WTC11 (cell line): Measurements from ENCODE around the gene NTSR1.

Source experiments
- ARID4B ChIP-seq: sonication (generic); formaldehyde crosslinking; IDR thresholded peaks from 2 replicates; pipeline ENCODE4 v1.8.0; 2023; ENCODE audit warnings: missing genetic modification reagents, mild to moderate bottlenecking, borderline replicate concordance
- CREB1 ChIP-seq: sonication (generic); formaldehyde crosslinking; IDR thresholded peaks from 2 replicates; pipeline ENCODE4 v1.8.0; 2023; ENCODE audit warnings: mild to moderate bottlenecking, missing genetic modification reagents
- CTCF ChIP-seq: fragments of 200-600 bp; IDR thresholded peaks from 2 replicates; pipeline ENCODE4 v1.8.0; 2022; ENCODE audit warnings: antibody characterized with exemption
- JUN ChIP-seq: sonication (generic); formaldehyde crosslinking; IDR thresholded peaks from 2 replicates; pipeline ENCODE4 v1.8.0; 2023; ENCODE audit warnings: mild to moderate bottlenecking, missing genetic modification reagents
- MAX ChIP-seq: sonication (generic); formaldehyde crosslinking; IDR thresholded peaks from 2 replicates; pipeline ENCODE4 v1.8.0; 2022; ENCODE audit warnings: mild to moderate bottlenecking, missing genetic modification reagents
- NR1H2 ChIP-seq: sonication (generic); formaldehyde crosslinking; IDR thresholded peaks from 2 replicates; pipeline ENCODE4 v1.9.0; 2021; ENCODE audit warnings: mild to moderate bottlenecking, moderate library complexity, missing genetic modification reagents
- NR2C2 ChIP-seq: sonication (generic); formaldehyde crosslinking; IDR thresholded peaks from 2 replicates; pipeline ENCODE4 v1.8.0; 2022; ENCODE audit warnings: mild to moderate bottlenecking, missing genetic modification reagents
- NR3C1 ChIP-seq: sonication (generic); formaldehyde crosslinking; conservative IDR thresholded peaks from 2 replicates; pipeline ENCODE4 v1.8.1; 2023; ENCODE audit warnings: low read depth, mild to moderate bottlenecking, missing genetic modification reagents
- SP1 ChIP-seq: sonication (generic); formaldehyde crosslinking; conservative IDR thresholded peaks from 2 replicates; pipeline ENCODE4 v1.8.1; 2022; ENCODE audit warnings: missing genetic modification reagents
- TEAD4 ChIP-seq: sonication (generic); formaldehyde crosslinking; IDR thresholded peaks from 2 replicates; pipeline ENCODE4 v1.8.0; 2022; ENCODE audit warnings: mild to moderate bottlenecking, missing genetic modification reagents
- TP53 ChIP-seq: sonication (generic); formaldehyde crosslinking; IDR thresholded peaks from 2 replicates; pipeline ENCODE4 v1.8.1; 2023; ENCODE audit warnings: mild to moderate bottlenecking, missing genetic modification reagents
- ZBTB21 ChIP-seq: sonication (generic); formaldehyde crosslinking; IDR thresholded peaks from 2 replicates; pipeline ENCODE4 v1.8.1; 2023; ENCODE audit warnings: mild to moderate bottlenecking, missing genetic modification reagents, borderline replicate concordance
- TF ChIP-seq, protein P1 (sequence below): sonication (generic); formaldehyde crosslinking; IDR thresholded peaks from 2 replicates; pipeline ENCODE4 v1.8.1; 2023; ENCODE audit warnings: mild to moderate bottlenecking, moderate library complexity, missing genetic modification reagents
- TF ChIP-seq, protein P2 (sequence below): sonication (generic); formaldehyde crosslinking; IDR thresholded peaks from 2 replicates; pipeline ENCODE4 v1.8.1; 2023; ENCODE audit warnings: mild to moderate bottlenecking, missing genetic modification reagents, moderate library complexity

- TF ChIP-seq CTCF (no peak), ZBTB21 (CRISPR knock-in tag) (no peak), MAX (CRISPR knock-in tag) (no peak), TEAD4 (CRISPR knock-in tag) (no peak), TP53 (CRISPR knock-in tag) (no peak), CREB1 (CRISPR knock-in tag) (no peak), NR3C1 (no peak), NR2C2 (no peak), ARID4B (CRISPR knock-in tag) (no peak), NR1H2 (CRISPR knock-in tag) (no peak), SP1 (CRISPR knock-in tag) (no peak), JUN (CRISPR knock-in tag) (no peak)
- TF ChIP-seq, protein P1, sequence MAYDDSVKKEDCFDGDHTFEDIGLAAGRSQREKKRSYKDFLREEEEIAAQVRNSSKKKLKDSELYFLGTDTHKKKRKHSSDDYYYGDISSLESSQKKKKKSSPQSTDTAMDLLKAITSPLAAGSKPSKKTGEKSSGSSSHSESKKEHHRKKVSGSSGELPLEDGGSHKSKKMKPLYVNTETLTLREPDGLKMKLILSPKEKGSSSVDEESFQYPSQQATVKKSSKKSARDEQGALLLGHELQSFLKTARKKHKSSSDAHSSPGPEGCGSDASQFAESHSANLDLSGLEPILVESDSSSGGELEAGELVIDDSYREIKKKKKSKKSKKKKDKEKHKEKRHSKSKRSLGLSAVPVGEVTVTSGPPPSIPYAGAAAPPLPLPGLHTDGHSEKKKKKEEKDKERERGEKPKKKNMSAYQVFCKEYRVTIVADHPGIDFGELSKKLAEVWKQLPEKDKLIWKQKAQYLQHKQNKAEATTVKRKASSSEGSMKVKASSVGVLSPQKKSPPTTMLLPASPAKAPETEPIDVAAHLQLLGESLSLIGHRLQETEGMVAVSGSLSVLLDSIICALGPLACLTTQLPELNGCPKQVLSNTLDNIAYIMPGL, result no peak
- TF ChIP-seq, protein P2, sequence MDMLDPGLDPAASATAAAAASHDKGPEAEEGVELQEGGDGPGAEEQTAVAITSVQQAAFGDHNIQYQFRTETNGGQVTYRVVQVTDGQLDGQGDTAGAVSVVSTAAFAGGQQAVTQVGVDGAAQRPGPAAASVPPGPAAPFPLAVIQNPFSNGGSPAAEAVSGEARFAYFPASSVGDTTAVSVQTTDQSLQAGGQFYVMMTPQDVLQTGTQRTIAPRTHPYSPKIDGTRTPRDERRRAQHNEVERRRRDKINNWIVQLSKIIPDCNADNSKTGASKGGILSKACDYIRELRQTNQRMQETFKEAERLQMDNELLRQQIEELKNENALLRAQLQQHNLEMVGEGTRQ (CRISPR knock-in tag), result no peak
Observed at GRCh38 chr20:62735331-62735821, 26.7 kb downstream of the NTSR1 start.
